HCT116 (cell line): ENCODE data around the gene SLC6A11. TPM values are rescaled to one million over a fixed set of nuclear protein-coding genes. Genes with fewer than 3 reads are reported as not detected.
A peak's percentile ranks its signal among the peaks of the same experiment; 100 is the strongest.

Experiments
- ATAC-seq: fragments of 200-7000 bp; cut with Tn5 transposase; 2 replicates; pipeline ENCODE4 v1.9.1; 2020; ENCODE audit warnings: mild to moderate bottlenecking, moderate library complexity
- BruUV-seq: library from RNA; stranded (reverse); fragments of 400-500 nt; replicated peaks from 2 replicates; lab custom pipeline; 2021; lab: Mats Ljungman, UMichigan
- CTCF ChIA-PET: fragments of 300-600 bp; sonication (Branson Sonifier 250); formaldehyde crosslinking; loops from one replicate; lab custom pipeline; 2021; ENCODE audit warnings: antibody characterized with exemption; lab: Charles Lee
- POLR2A ChIA-PET: fragments of 300-600, 350-600 bp; sonication (Branson Sonifier 250); formaldehyde crosslinking; loops from one replicate; lab custom pipeline; 2021; ENCODE audit warnings: antibody characterized with exemption; lab: Charles Lee
- RAD21 ChIA-PET, 2 experiments: fragments of 300-600 bp; sonication (Branson Sonifier 250); formaldehyde crosslinking; loops; one replicate each; lab custom pipeline; 2023; ENCODE audit warnings: low total read pairs in 2 of 2; ENCODE audit not compliant: uncharacterized antibody in 2 of 2, unreplicated experiment in 2 of 2, low non-redundant PET in 1 of 2; lab: Charles Lee
- DNase-seq: peaks from one replicate; pipeline ENCODE4 v3.0.0-alpha.2; 2010; ENCODE audit warnings: low read depth, low spot score
- H2AFZ ChIP-seq: fragments of 200-600 bp; shearing (Covaris generic), sonication (generic); 2 replicates; pipeline ENCODE4 v1.6.1; 2017; ENCODE audit warnings: low read depth, mixed run types, mixed read lengths, antibody characterized with exemption, low read length; ENCODE audit not compliant: poor library complexity, severe bottlenecking
- H3K27ac ChIP-seq: 2 replicates; pipeline ENCODE4 v1.5.1; 2012; ENCODE audit warnings: low read depth, low read length
- H3K27me3 ChIP-seq: fragments of 200-600 bp; sonication (generic); 2 replicates; pipeline ENCODE4 v1.6.1; 2016; ENCODE audit warnings: mixed run types, low read length, mixed read lengths; ENCODE audit not compliant: insufficient read depth
- H3K36me3 ChIP-seq, 2 experiments: fragments of 200-500 bp in 1 of 2; fragments of 200-600 bp in 1 of 2; sonication (Bioruptor generic) in 1 of 2; sonication (generic) in 1 of 2; 2 replicates each; pipeline versions ENCODE4 v1.5.1 to v1.6.1; 2014 to 2016; ENCODE audit warnings: low read length in 2 of 2, inconsistent platforms in 1 of 2, mixed read lengths in 1 of 2, mixed run types in 1 of 2; ENCODE audit not compliant: insufficient read depth in 2 of 2, control insufficient read depth in 1 of 2
- H3K4me1 ChIP-seq, 2 experiments: fragments of 200-600 bp in 1 of 2; sonication (generic) in 1 of 2; 2 replicates each; pipeline versions ENCODE4 v1.5.1 to v1.6.1; 2012 to 2017; ENCODE audit warnings: low read length in 2 of 2, inconsistent platforms in 1 of 2, mild to moderate bottlenecking in 1 of 2, mixed read lengths in 1 of 2, mixed run types in 1 of 2, moderate library complexity in 1 of 2; ENCODE audit not compliant: insufficient read depth in 2 of 2, control insufficient read depth in 1 of 2
- H3K4me2 ChIP-seq: fragments of 200-600 bp; sonication (generic); 2 replicates; pipeline ENCODE4 v1.6.1; 2017; ENCODE audit warnings: mixed run types, low read length, mixed read lengths
- H3K4me3 ChIP-seq, 2 experiments: fragments of 200-600 bp in 1 of 2; sonication (generic) in 1 of 2; replicated peaks in 1 of 2; 2 replicates each; pipeline ENCODE4 v1.5.1; 2011 to 2016; ENCODE audit warnings: low read length in 2 of 2, control low read depth in 1 of 2, low read depth in 1 of 2, mild to moderate bottlenecking in 1 of 2, mixed read lengths in 1 of 2, mixed run types in 1 of 2
- H3K79me2 ChIP-seq: fragments of 200-600 bp; sonication (generic); 2 replicates; pipeline ENCODE4 v1.6.1; 2017; ENCODE audit warnings: mild to moderate bottlenecking, mixed run types, low read length, moderate library complexity, mixed read lengths; ENCODE audit not compliant: insufficient read depth
- H3K9ac ChIP-seq: fragments of 200-600 bp; sonication (generic); 2 replicates; pipeline ENCODE4 v1.6.1; 2016; ENCODE audit warnings: low read length, mixed read lengths
- H3K9me2 ChIP-seq: fragments of 200-600 bp; sonication (generic), shearing (Covaris generic); 2 replicates; pipeline ENCODE4 v1.6.1; 2017; ENCODE audit warnings: mixed run types, mild to moderate bottlenecking, moderate library complexity; ENCODE audit not compliant: insufficient read depth
- H3K9me3 ChIP-seq, 2 experiments: fragments of 200-500 bp in 1 of 2; fragments of 200-600 bp in 1 of 2; sonication (Bioruptor generic) in 1 of 2; sonication (generic) in 1 of 2; 2 replicates each; pipeline ENCODE4 v1.6.1; 2014 to 2017; ENCODE audit warnings: low read length in 2 of 2, mixed read lengths in 2 of 2, inconsistent platforms in 1 of 2, low read depth in 1 of 2, mild to moderate bottlenecking in 1 of 2, mixed run types in 1 of 2, moderate library complexity in 1 of 2; ENCODE audit not compliant: control insufficient read depth in 1 of 2, insufficient read depth in 1 of 2
- H4K20me1 ChIP-seq: fragments of 200-600 bp; sonication (generic), shearing (Covaris generic); 2 replicates; pipeline ENCODE4 v1.6.1; 2017; ENCODE audit warnings: mixed run types, mild to moderate bottlenecking, moderate library complexity; ENCODE audit not compliant: insufficient read depth
- EZH2 ChIP-seq: fragments of 200-600 bp; sonication (generic); IDR thresholded peaks from 2 replicates; pipeline ENCODE4 v1.6.1; 2017; ENCODE audit warnings: antibody characterized with exemption, mixed run types
- MAX ChIP-seq: IDR thresholded peaks from 2 replicates; pipeline ENCODE4 v1.6.1; 2012
- RAD21 ChIP-seq: IDR thresholded peaks from 2 replicates; pipeline ENCODE4 v1.6.1; 2012; ENCODE audit warnings: low read depth, mild to moderate bottlenecking
- YY1 ChIP-seq: IDR thresholded peaks from 2 replicates; pipeline ENCODE4 v1.6.1; 2011; ENCODE audit warnings: low read length, low read depth, moderate library complexity, mild to moderate bottlenecking; ENCODE audit not compliant: insufficient replicate concordance; ENCODE audit errors: extremely low read depth
- ZFX ChIP-seq: fragments of 450-650 bp; IDR thresholded peaks from 2 replicates; pipeline ENCODE4 v1.6.1; 2017
- intact Hi-C: fragments of 100-400 bp; cut with micrococcal nuclease; formaldehyde crosslinking; loops from 2 replicates; pipeline ENCODE4 v1.10.0; 2022
- total RNA-seq: library from RNA; stranded (reverse); gene quantifications from one replicate; pipeline ENCODE4 v1.2.1, GENCODE V29; 2021; ENCODE audit not compliant: unreplicated experiment
- TF ChIP-seq, protein P1 (sequence below), 3 experiments: fragments of 200-600 bp in 1 of 3; sonication (generic) in 1 of 3; IDR thresholded peaks in 2 of 3; conservative IDR thresholded peaks in 1 of 3; 2 replicates each; pipeline ENCODE4 v1.5.1; 2012 to 2017; ENCODE audit warnings: low read depth in 2 of 3, low read length in 2 of 3, antibody characterized with exemption in 1 of 3, borderline replicate concordance in 1 of 3, control low read depth in 1 of 3, mild to moderate bottlenecking in 1 of 3, mixed read lengths in 1 of 3, mixed run types in 1 of 3, moderate library complexity in 1 of 3; ENCODE audit not compliant: insufficient read depth in 1 of 3

Gene SLC6A11
- total RNA-seq, 1 experiment from 2014 or later: not detected

- Histone ChIP-seq H3K36me3 (no peaks in the 10 kb centered on the region), H3K9ac (no peak overlapping the region), H3K79me2 (no peaks in the 10 kb centered on the region), H3K4me1 (peaks cover 6 to 13% of the 10 kb centered on the region in 2 experiments), H4K20me1 (no peaks in the 10 kb centered on the region), H3K9me3 (no peaks in the 10 kb centered on the region), H3K27me3 (peaks cover 59% of the 10 kb centered on the region), H2AFZ (peak overlapping the region; percentile 81), H3K27ac (no peak overlapping the region), H3K4me2 (peak overlapping the region; percentile 52), H3K9me2 (no peaks in the 10 kb centered on the region), H3K4me3 (no peak overlapping the region)
- ChIA-PET POLR2A (no interaction called here), CTCF (interaction anchor here (0.8 to 1.9 kb wide), 4 partner anchors 14 to 352 kb away, joined by 3 to 7 read pairs (median 4); no protein-coding TSS in a partner anchor), RAD21 (interaction anchor here in 1 of 2 experiments (0.6 kb wide), 1 partner anchor 1827 kb away, joined by 3 read pairs; no protein-coding TSS in a partner anchor)
- intact Hi-C loops: loop anchor here (2.0 kb wide), 1 partner anchor 33 kb away; no protein-coding TSS in a partner anchor
- DNase-seq: peak; percentile 50
- peak; percentile 93 for ATAC-seq
- TF ChIP-seq YY1: peak; percentile 44
- peak; percentile 42; the same call in 1 of the 2 replicates for TF ChIP-seq RAD21
- no peak for TF ChIP-seq ZFX
- TF ChIP-seq, protein P1, sequence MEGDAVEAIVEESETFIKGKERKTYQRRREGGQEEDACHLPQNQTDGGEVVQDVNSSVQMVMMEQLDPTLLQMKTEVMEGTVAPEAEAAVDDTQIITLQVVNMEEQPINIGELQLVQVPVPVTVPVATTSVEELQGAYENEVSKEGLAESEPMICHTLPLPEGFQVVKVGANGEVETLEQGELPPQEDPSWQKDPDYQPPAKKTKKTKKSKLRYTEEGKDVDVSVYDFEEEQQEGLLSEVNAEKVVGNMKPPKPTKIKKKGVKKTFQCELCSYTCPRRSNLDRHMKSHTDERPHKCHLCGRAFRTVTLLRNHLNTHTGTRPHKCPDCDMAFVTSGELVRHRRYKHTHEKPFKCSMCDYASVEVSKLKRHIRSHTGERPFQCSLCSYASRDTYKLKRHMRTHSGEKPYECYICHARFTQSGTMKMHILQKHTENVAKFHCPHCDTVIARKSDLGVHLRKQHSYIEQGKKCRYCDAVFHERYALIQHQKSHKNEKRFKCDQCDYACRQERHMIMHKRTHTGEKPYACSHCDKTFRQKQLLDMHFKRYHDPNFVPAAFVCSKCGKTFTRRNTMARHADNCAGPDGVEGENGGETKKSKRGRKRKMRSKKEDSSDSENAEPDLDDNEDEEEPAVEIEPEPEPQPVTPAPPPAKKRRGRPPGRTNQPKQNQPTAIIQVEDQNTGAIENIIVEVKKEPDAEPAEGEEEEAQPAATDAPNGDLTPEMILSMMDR (IDR thresholded peaks at IDR 0.05 in 2 of 3, conservative IDR thresholded peaks at IDR 0.05 in 1 of 3; ENCODE audit: borderline replicate concordance in 1 of 3, insufficient read depth in 1 of 3, low read depth in 2 of 3, low read length in 2 of 3): peak; percentile 64 to 88 (median 85); a peak in 5 of 6 replicates
- peak; percentile 36; the same call in 1 of the 2 replicates for TF ChIP-seq MAX
- no peak for TF ChIP-seq EZH2
- BruUV-seq: no TSS peak
Observed at GRCh38 chr3:10983219-10983916, 167.3 kb downstream of the SLC6A11 start.
